Skeletal muscle cell (primary cell): Measurements from ENCODE around the gene TMCO1.
"Not testable (repeated sequence)": the region's sequence is repeated elsewhere in the genome, so short reads cannot be mapped to it uniquely, and the experiment has no call there.

Source experiments
- DNase-seq: peaks from one replicate; pipeline ENCODE4 v3.0.0-alpha.2; 2010; ENCODE audit warnings: low read depth
- H3K4me3 ChIP-seq: 2 replicates; pipeline ENCODE4 v1.5.1; 2011; ENCODE audit warnings: low read depth, mild to moderate bottlenecking, control low read depth, low read length, moderate library complexity

TMCO1 gene

DNA sequence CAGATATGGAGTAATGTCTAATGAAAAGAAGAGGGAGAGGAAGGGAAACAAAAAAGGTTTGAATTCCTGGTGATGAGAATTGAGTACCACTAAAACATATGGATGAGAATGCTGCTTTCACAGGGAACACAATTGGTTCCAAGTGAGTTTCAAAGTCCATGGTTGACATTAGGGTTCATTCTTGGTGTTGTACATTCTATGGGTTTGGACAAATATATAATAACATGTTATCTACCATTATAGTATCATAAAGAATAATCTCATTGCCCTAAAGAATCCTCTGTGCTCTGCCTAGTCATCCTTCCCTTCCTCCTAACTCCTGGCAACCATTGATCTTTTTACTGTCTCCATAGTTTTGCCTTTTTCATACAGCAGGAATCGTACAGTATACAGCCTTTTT lies 20.1 kb downstream of the TMCO1 start:
- no peak overlapping the region for H3K4me3 ChIP-seq
- no peak for DNase-seq

DNA sequence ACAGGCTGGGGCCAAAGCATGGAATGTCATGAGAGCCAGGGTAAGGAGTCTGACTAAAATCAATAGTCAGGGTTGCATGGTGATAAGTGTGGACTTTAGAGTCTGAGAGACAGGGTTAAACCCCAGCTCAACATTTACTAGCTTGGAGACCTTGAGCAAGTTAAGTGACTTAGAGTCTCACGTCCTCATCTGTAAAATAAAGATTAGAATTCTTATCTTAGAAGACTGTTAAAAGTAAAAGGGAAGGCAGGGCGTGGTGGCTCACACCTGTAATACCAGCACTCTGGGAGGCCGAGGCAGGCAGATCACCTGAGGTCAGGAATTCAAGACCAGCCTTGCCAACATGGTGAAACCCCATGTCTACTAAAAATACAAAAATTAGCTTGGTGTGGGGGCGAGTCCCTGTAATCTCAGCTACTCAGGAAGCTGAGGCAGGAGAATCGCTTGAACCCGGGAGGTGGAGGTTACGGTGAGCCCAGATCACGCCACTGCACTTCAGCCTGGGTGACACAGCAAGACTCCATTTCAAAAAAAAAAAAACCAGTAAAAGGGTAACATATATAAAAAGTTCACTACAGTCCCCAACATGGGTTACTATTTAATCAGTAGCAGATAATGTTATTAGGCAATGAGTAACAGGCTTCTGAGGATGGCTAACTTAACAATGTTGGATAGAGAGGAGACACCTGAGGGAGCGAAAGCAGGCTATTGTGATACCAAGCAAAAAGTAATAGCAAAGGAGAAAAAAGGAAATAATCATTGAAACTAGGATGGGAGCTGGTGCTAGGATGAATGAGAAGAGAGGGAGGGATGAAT lies 20.8 kb downstream of the TMCO1 start:
- no peak overlapping the region for H3K4me3 ChIP-seq
- DNase-seq, result no peak

DNA sequence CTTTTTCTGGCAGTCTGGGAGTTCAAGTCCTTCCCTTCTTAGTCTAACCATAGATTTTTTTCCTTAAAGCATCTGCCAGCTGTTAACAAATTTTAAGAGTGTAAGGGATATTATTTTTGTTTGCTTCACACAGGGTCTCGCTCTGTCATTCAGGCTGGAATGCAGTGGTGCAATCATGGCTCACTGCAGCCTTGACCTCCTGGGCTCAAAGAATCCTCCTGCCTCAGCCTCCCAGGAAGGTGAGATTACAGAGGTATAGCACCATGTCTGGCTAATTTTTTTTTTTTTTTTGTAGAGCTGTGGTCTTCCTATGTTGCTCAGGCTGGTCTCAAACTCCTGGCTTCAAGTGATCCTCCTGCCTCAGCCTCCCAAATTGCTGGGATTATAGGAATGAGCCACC lies 23.8 kb downstream of the TMCO1 start:
- H3K4me3 ChIP-seq, DNase-seq: not testable (repeated sequence)

DNA sequence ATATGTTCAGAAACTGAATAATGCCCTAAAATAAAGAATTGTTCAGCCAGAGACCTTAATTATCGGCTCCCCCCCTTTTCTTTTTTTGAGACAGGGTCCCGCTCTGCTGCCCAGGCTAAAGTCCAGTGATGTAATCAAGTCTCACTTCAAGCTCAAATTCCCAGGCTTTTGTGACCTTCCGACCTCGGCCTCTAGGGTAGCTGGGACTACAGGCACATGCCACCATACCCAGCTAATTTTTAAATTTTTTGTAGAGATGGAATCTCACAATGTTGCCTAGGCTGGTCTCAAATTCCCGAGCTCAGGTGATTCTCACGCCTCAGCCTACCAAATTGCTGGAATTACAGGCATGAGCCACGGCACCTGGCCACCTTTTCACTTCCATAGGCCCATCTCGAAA lies 26.5 kb downstream of the TMCO1 start:
- DNase-seq, result no peak
- H3K4me3 ChIP-seq, result no peak overlapping the region

DNA sequence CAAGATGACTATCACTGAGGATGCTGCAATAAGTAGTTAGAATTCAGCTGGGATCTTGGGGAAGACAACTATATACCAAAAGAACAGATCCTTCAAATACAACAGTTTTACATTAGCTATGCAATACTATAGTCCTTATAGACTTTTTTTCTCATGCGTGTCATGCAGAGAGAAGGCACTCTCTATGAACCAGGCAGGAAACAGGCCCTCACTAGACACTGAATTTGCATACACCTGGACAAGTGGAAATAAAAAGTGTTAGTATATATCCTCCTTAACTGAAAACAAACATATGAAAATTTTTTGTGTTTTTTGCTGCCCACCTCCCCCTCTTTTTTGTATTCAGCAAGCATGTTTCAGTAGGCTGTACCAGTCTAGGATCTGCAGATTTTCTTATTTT lies 29.9 kb downstream of the TMCO1 start:
- no peak for DNase-seq
- H3K4me3 ChIP-seq, result no peak overlapping the region

DNA sequence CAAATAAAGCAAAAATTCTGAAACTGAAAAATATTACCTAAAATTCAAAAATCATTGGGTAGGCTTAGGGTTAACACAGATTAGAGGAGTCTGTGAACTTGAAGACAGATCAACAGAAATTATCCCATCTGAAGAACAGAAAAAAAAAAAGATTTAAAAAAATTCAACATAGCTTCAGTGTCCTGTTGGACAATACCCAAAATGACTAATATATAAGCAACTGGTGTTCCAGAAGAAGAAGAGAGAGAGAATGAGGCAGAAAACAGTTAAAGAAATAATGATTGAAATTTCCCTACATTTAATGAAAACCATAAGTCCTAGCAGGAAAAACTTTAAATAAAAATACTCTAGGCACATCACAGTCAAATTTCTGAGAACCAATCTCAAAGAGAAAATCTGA lies 31.5 kb downstream of the TMCO1 start:
- DNase-seq, result no peak
- no peak overlapping the region for H3K4me3 ChIP-seq

DNA sequence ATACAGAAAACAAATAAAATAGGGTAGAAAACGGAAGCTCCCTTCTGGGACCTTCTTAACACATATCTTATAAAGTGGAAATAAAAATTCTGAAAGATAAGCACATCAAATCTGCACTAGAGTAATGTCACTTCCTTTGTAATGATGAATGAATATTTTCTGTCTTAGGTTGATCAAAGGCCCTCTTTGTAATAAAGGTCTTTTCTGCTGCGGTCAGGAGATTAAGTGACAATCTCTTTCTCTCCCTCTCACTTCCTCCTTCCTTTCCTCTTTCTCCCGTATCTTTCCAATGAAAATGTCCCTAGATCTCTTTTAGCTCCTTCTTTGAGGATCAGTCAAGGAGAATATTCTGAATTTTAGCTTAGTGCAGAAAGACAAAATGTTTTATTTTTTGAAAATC lies 33.8 kb downstream of the TMCO1 start:
- no peak for DNase-seq
- H3K4me3 ChIP-seq, result no peak overlapping the region

DNA sequence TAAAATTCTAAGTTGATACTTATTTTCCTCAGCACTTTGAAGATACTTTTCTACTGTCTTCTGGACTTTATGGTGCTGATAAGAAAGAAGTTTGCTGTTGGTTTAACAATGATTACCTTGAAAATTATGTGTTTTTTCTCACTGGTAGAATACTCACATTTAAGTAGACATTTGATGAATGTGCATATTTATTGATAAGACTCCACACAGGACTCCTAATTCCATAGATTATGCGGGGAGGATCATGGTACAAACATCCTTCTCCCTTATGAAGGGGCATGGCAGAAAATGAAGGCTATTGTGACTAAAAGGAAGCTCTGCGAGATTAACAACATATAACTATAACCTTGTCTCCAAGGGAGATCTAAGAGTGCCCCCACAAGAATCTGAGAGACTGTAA lies 41.8 kb downstream of the TMCO1 start:
- DNase-seq, result no peak
- no peak overlapping the region for H3K4me3 ChIP-seq

DNA sequence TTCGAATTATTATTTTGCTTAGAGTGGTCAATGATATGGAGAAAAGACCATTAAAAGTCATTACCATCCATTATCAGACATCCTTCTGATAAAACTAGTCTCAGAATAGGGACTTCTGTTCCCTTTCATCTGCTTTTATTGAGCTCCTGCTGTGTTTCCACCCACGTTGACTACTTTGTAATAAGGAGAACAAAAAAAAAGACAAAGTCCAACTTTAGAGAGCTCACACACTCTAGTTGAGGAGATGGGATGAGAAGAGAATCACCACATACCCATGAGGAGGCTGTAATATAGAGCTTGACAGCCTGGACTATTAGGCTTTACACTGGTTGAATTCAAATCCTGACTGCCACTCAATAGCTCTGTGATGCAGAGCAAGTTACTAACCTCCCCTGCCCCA lies 42.5 kb downstream of the TMCO1 start:
- no peak for DNase-seq
- H3K4me3 ChIP-seq, result no peak overlapping the region

DNA sequence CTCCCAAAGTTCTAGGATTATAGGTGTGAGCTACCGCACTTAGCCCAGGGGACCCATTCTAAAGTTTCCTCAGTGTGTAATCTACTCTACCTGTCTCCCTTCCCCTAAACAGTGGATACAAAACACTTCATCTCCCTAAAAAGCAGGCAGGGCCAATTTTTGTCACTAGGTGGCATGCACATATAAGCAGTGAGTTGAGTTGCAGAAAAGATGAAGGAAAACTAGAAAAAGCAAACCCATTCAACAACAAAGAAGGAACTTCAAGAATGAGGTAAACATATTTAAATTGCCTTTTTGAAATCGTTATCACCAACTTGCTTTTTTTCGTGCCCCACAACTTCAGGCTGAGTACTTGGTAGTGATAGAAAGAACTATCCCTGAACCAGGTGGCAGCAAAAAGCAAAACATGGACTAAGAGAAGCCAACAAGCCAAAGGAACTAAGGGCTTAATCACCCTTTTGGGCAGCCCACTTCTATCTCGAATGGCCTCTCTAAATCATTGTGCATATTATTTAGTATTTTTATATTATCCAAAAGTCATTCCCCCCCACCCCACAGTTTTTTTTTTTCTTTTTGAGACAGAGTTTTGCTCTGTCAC lies 50.7 kb downstream of the TMCO1 start:
- DNase-seq, result no peak
- H3K4me3 ChIP-seq, result no peak overlapping the region

DNA sequence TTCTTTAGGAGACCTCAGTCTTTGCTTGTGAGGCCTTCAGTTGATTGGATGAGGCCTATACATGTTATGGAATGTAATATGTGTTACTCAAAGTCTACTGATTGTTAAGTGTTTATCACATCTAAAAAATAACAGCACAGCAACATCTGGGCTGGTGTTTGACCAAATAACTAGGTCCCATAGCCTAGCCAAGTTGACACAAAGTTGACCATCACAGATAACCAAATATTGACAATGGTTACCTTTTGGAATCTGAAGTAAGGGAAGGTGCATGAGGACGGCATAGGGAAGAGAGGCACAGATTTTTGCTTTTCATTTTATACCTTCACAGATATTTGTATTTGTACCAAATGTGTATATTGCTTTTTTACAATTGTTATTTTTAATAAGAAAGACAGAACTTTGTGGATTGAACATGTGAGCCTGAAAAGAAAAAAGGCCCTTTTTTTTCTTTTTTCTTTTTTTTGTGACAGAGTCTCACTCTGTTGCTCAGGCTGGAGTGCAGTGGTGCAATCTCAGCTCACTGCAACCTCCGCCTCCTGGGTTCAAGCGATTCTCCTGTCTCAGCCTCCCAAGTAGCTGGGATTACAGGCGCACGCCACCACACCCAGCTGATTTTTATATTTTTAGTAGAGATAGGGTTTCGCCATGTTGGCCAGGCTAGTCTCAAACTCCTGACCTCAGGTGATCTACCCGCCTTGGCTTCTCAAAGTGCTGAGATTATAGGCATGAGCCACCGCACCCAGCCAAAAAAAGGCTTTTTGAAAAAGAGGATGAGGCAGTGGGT lies 52.2 kb downstream of the TMCO1 start:
- H3K4me3 ChIP-seq, DNase-seq: not testable (repeated sequence)

DNA sequence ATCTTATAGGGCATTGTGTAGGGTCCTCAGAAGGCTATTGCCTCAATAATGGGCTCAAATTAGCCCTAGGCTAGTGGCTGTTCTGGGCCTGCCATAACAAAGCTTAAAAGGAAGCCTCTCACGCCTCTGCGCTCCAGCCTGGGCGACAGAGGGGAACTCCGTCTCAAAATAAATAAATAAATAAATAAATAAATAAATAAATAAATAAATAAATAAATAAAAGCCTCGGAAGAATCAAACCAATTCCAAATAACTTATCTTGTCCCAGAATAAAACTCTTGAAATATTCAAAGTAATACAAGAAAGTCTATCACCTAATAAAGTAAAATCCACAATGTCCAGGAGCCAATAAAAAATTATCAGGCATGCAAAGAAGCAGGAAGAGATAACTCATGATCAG lies 55.9 kb downstream of the TMCO1 start:
- H3K4me3 ChIP-seq, result no peak overlapping the region
- no peak for DNase-seq

DNA sequence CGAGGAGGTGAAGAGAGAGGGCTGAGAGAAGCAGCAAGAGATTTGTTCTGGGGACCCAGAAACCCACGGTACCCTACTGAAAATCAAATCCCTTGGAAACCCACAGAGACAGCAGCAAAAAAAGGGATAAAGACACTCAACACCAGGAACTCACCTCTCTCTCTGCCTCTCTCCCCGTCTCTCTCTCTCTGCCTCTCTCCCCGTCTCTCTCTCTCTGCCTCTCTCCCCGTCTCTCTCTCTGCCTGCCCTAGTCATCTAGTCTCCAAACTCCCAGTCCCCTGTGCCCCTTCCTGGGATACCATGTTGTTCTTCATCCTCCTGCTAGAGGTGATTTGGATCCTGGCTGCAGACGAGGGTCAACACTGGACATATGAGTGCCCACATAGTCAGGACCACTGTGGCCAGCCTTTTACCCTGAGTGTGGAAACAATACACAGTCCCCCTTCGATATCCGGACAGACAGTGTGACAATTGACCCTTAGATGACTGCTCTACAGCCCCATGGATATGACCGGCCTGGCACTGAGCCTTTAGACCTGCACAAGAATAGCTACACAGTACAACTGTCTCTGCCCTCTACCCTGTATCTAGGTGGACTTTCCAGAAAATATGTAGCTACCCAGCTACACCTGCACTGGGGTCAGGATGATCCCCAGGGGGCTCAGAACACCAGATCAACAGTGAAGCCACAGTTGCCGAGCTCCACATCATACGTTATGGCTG lies 60.5 kb downstream of the TMCO1 start:
- no peak overlapping the region for H3K4me3 ChIP-seq
- no peak for DNase-seq

DNA sequence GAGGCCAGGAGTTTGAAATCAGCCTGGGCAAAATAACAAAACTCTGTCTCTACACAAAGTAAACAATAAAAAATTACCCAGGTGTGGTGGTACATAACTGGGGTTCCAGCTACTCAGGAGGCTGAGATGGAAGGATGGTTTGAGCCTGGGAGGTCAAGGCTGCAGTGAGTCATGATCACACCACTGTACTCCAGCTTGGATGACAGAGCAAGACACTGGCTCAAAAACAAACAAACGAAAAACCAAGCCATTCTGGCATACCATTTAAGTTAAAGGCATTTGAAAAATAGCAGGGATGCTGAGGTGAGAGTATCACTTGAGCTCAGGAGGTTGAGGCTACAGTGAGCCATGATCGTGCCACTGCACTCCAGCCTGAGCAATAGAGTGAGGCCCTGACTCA lies 65.0 kb downstream of the TMCO1 start:
- DNase-seq, result no peak
- H3K4me3 ChIP-seq, result no peak overlapping the region

DNA sequence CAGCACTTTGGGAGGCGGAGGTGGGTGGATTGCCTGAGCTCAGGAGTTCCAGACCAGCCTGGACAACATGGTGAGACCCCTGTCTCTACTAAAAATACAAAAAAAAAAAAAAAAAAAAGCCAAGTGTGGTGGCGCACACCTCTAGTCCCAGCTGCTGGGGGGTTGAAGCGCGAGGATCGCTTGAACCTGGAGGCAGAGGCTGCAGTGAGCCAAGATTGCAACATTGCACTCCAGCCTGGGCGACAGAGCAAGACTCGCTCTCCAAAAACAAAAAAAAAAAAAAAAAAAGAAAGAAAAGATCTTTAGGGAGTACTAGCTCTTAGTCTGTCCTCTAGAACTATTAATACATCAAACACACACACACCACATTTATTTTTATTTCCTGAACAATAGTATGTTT lies 66.7 kb downstream of the TMCO1 start:
- not testable (repeated sequence) for H3K4me3 ChIP-seq, DNase-seq

DNA sequence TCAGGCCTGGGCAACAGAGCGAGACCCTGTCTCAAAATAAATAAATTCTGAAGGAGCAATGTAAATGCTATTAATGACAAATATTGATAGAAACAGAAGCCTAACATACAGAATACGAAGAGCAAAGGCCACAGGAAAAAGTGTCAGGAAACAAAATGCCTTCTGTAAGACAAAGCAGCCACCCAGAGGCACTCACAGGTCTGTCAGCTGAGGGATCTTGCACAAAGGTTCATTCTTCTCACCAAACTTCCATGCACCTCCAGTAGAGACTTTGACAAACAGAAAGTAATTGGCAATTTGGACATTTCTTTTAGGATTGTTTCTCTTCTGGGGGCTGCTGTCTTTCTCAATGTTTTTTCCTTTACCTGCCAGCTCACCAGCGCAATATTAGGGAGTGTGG lies 69.1 kb downstream of the TMCO1 start:
- no peak for DNase-seq
- no peak overlapping the region for H3K4me3 ChIP-seq

DNA sequence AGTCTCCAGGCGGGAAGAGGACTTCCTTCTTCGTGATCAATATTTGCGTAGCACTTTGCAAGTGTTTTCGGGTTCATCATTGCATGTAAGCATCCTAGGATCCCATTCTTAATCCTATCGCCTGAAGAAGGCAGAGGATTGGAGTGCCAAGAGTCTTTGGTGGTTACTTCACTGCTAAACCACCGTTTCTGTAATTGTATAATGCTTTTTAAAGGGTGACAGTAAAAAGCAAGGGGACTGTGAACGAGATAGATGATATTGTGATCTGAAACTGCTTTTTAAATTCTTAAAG lies 70.0 kb downstream of the TMCO1 start:
- no peak for DNase-seq
- H3K4me3 ChIP-seq, result peak overlapping the region; percentile 87

DNA sequence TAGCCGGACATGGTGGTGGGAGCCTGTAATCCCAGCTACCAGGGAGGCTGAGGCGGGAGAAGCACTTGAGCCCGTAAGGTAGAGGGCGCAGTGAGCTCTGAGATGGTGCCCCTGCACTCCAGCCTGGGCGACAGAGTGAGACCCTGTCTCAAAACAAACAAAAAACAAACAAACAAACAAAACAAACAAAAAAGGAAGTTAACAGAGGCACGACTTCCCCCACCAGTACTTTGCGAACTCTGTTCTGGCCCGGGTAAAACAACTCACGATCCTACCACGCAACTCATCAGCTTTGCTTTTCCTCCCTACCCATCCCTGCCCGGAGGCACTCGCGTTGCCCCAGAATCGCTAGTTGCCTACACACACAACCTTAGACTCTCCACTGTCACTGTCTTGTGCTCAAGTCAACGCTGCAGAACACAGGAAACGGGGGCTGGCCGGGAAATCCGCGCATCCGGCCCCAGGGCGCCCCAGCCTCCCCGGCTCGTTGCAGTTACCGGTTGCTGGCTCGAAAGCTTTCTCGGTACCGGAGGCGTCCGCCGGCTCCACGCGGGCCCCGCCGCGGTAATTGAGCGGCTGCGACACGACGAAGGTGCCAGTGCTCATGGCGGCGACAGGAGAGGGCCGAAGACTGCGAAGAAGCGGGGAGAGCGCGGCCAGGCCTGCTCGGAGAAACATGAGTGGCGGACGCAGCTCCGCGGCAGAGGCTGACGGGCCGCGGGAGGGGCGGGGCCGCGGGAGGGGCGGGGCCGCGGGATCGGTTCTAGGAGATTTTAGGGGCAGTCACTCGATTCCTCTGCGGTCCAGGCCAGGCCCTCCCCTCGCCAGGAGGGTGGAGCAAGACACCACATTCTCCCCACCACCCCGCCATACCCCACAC lies 70.5 kb downstream of the TMCO1 start, which contains the start of gene ALDH9A1:
Gene ALDH9A1 (minus strand): TSS at position 682 of the 880 bp plus-strand sequence. CDS start 4 bp downstream, at position 678.
- H3K4me3 ChIP-seq, result peak within 1 kb of the TSS; percentile 87
- DNase-seq, result peak; percentile 54

DNA sequence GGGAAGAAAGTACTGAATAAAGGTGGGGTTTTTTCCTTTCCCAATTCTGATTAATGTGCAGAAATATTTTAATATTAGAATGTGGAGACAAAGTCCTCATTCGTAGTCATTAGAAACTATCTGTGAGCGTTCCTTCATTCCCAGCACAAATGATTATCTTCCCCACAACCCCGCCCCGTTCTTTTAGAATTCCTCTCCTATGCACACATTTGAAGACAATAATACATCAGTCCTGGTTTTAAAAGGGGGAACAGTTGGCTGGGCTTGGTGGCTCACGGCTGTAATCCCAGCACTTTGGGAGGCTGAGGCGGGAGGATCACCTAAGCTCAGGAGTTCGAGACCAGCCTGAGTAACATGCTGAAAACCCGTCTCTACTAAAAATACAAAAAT lies 71.2 kb downstream of the TMCO1 start:
- DNase-seq, result no peak
- H3K4me3 ChIP-seq, result peak overlapping the region; percentile 87
